Fibroblast of skin of scalp (primary cell): ENCODE data around the gene LSM14B. TPM values are rescaled to one million over a fixed set of nuclear protein-coding genes. Genes with fewer than 3 reads are reported as not detected.
"Not testable (repeated sequence)": the region's sequence is repeated elsewhere in the genome, so short reads cannot be mapped to it uniquely, and the experiment has no call there.

Experiments used
- DNase-seq: peaks from one replicate; pipeline ENCODE4 v3.0.0-alpha.2; 2013
- polyA plus RNA-seq, 2 experiments: library from polyadenylated mRNA; unstranded; fragments of 120-200 nt; gene quantifications; one replicate each; pipeline ENCODE4 v1.2.1, GENCODE V29; 2013; ENCODE audit not compliant: insufficient read length in 2 of 2

LSM14B gene
- polyA plus RNA-seq (2013, experiment 1 of 2; ENCODE audit: insufficient read length): 49.3 TPM
- polyA plus RNA-seq (2013, experiment 2 of 2; ENCODE audit: insufficient read length): 49.1 TPM

DNA sequence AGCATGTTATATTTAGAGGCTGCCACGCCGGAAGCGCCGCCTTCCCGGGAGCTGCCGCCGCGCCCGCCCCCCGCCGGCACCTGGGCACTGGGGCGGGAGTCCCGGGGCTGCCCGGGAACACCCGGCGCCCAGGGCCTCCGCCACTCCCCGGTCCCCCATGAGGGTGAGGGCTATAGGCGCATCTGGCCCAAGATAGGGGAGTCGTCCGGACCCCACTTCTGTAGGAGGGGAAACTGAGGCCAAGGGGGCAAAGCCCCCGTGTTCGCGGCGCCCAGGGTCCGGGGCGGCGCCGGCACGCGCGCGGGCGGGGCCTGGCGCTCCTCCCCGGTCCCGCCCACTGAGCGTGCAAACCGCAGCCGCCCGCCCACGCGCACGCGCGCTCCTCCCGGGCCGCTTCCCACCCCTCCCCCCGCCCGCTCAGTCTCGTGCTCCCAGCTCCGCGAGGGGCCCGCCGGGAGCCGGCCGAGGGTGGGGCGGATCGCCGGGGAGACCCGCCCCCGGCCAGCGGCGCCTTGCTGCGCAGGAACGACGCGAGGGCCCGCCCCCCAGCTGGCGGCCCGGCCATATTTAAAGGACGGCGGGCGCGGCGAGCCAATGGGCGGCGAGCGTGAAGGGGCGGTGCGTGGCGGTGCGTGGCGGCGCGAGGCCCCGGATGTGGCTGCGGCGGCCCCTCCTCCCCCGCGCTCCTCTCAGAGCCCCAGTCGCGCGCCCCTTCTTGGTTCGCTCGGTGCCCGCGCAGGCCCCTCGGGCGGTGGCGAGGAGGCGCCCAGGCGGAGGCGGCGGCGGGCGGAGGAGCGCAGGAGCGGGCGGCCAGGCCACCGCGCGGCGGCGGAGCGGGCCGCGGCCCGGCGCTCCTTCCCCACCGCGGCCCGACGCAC, at the start of gene LSM14B:
LSM14B (plus strand) TSS at position 700 of the 878 bp plus-strand sequence. CDS start 192 bp downstream, outside the sequence.
- DNase-seq: peak; percentile 98

- no peak for DNase-seq
Measured at GRCh38 chr20:62073323-62073722, 49.0 kb upstream of the LSM14B start.

DNA sequence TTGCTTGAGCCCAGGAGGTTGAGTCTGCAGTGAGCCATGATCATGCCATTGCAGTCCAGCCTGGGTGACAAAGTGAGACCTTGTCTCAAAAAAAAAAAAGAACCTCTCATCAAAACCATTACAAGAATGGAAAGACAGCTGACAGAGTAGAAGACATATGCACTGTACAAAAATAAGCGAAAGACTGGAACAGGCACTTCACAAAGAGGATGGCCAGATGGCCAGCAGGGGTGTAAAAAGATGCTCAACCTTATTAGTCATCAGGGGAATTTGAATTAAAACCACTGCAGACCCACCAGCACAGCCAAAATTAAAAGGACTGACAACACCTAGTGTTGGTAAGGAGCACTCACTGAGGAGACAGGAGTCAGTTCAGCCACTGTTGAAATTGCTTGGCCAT, 43.1 kb upstream of the LSM14B start:
- no peak for DNase-seq

DNA sequence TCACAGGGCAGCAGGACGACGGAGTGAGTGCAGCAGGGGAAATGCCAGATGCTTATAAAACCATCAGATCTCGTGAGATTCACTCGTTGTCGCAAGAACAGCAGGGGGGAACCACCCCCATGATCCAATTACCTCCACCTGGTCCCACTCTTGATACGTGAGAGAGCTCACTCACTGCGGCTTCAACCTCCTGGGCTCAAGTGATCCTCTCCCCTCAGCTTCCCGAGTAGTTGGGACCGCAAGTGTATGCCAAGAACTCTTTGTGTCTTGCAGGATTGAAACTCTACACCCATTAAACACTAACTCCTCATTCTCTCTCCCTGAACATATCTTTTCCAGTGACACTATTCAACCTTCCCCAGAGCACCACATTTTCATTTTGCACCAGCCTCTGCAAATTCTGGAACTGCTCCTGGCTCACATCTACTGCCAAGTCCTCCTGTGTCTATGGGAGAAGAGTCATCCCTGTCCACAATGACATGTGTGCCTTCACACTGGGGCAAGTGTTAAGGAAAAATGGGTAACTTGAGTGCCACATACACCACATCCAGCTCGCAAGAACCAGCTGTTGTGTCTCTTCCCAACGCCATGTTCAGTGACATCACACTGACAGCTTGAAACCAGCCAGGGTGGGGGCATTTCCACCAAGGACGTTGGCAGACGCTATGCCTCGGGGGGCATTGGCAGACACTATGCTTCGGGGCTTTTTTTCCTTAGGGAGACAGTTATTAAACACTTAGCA, 41.9 kb upstream of the LSM14B start:
- DNase-seq: no peak

DNA sequence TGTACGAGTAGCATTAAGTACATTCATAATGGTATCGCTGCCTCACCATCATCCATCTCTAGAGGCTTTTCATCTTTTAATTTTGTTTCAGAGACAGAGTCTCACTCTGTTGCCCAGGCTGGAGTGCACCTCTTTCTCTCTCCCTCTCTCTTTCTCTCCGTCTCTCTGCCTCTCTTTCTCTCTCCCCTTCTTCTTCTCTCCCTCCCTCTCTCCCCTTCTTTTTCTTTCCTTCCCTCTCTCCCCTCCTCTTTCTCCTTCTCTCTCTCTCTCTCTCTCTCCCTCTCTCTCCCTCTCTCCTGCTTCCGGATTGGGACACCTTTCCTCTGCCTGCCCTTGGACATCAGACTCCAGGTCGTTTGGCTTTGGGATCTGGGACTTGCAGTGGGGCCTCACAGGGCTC, 39.0 kb upstream of the LSM14B start:
- no peak for DNase-seq

GRCh38 chr20:62084224-62084623, 38.1 kb upstream of the LSM14B start:
- not testable (repeated sequence) for DNase-seq

DNA sequence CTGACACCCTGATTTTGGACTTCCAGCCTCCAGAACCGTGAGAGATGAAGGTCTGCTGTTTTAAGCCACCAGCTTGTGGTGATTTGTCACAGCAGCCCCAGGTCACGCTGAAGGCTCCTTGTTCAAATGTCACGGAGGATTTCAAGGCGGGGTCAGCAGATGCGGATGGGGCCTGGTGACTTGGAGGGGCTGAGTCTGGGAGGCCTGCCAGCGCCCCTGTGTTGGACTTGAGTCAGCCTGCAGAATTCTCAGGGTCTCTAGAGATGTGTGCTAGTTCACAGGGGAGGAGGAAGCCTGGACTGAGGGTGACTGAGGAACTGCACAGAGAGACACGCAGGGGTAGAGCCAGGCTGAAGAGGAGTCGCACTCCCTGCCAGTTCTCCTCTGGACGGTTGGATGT, 37.1 kb upstream of the LSM14B start:
- DNase-seq: no peak

GRCh38 chr20:62087227-62087626, 35.0 kb upstream of the LSM14B start:
- no peak for DNase-seq

DNA sequence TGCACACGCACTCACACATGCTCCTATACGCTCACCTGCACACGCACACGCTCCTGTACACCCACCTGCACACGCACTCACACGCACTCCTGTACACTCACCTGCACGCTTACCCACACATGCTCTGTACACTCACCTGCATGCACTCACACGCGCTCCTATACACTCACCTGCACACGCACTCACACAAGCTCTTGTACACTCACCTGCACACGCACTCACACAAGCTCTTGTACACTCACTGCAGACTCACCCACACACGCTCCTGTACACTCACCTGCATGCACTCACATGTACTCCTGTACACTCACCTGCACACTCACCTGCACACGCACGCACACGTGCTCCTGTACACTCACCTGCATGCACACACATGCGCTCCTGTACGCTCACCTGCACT, 34.6 kb upstream of the LSM14B start:
- DNase-seq: no peak

DNA sequence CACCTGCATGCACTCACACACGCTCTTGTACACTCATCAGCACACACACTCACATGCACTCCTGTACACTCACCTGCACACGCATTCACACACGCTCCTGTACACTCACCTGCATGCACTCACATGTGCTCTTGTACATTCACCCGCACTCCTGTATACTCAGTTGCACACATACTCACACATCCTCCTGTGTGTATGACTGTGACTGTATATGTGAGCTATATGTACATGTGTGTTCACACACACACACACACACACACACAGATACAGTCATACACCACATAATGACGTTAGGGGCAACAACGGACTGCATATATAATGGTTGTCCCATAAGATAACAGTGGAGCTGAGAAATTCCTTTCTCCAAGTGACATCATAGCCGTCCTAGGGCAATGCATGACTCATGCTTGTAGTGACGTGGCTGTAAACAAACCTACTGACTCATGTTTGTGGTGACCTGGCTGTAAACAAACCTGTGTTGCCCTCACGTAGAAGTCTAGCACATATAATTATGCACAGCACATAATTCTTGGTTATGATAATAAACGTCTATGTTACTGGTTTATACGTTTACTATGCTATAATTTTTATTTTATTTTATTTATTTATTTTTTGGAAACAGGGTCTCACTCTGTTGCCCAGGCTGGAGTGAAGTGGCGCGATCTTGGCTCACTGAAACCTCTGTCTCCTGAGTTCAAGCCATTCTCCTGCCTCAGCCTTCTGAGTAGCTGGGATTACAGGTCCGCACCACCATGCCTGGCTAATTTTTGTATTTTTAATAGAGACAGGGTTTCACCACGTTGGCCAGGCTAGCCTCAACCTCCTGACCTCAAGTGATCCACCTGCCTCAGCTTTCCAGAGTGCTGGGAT, 33.8 kb upstream of the LSM14B start:
- peak; percentile 39 for DNase-seq

GRCh38 chr20:62089393-62089792, 32.9 kb upstream of the LSM14B start:
- no peak for DNase-seq

DNA sequence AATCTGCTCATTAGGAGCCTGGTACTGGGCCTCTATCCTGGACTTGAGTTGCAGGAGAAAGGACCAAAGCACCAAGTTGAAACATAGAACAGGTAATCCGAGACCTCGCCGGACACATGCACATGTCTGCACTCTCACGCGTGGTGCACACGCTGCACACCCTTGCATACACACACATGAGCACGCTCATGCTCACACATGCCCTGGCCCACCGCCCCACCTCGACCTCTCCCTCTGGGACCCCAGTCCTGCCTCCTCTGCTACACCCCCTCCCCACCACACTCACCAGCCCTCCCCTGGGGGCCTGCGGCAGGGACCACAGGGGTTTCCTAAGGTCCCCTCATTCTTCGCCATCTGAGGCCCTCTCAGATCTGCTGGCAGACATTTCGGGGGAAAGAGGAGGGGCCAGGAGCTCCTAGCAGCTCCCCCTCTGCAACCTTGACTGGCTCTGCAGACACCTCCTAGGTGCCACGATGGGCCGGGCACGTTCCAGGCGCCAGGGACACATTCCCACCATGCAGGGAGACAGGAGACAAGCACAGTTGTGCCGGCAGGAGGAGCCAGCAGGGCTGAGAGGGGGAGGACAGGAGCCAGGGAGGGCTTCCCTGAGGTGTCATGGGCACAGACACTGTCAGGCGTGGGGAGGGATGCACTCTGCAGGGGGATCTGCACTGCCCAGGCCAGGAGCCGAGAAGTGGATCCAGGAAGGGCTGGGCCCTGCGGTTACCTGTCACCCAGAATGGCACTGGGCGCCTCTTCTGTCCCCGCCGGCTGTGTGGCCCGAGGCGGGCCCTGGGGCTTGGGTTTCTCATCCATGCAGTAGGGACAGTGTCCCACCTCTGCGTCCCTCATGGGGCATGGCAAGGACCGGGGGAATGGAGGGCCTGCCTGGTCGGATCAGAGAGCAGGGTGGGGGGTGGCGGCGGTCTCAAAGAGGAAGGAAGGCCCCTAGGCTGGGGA, 25.6 kb upstream of the LSM14B start:
- DNase-seq: no peak

- DNase-seq: no peak
Measured at GRCh38 chr20:62097881-62098407, 24.3 kb upstream of the LSM14B start.

GRCh38 chr20:62101078-62101477, 21.2 kb upstream of the LSM14B start:
- no peak for DNase-seq

DNA sequence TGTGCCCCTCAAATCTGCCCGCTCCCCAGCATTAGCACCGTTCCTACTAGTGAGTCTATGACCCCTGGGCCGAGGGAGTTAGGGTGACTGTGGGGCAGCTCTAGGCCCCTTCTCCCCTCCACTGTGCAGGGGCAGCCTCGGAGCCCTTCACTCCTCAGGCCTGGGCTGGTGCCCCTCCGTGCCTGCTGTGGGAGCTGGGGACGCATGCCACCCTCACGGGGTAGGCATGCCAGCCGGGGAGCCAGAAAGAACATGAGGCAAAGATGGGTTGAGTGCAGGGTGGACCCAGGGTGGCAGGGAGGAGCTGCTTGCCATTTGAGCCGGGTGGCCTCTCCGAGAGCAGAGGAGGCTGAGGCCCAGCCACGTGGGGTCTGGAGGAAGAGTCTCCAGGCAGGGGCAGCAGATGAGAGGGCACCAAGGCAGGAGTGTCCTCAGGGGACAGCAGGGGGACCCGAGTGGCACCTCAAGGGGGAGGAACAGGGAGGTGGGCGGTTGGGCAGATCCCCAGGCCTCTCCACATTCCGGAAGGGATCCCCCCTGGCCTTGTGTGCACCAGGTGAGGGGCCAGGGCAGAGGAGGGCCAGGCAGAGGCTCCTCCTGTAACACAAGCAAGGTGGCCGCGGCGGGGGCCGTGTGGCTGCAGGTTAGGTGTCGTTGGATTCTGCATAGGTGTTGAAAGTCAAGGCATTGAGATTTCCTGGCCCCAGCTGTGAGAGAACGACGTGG, 18.6 kb upstream of the LSM14B start:
- no peak for DNase-seq

DNA sequence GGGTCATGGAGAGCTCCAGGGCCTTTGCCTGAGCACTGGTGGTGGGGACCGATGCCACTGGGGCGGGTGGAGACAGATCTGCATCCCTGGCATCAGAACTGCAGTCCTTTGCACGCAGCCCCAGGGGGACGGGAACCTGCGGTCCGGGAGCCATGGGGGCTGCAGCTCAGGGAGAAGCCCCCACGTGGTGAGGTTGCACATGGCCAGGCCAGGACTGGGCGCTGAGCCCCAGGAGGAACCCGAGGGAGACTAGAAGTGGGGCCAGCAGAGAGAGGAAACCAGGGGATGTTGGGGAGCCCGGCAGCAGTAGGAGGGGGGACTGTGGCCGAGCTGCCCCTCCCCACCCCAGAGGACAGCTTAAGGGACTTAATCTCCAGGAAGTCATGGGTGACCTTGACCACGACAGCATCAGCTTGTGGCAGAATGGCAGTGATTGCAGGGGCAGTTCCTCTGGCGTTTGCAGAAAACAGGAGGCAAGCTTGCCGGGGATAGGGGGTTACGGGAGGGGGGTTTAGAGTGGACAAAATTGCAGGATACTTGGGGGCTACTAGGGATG, 18.0 kb upstream of the LSM14B start:
- DNase-seq: no peak

DNA sequence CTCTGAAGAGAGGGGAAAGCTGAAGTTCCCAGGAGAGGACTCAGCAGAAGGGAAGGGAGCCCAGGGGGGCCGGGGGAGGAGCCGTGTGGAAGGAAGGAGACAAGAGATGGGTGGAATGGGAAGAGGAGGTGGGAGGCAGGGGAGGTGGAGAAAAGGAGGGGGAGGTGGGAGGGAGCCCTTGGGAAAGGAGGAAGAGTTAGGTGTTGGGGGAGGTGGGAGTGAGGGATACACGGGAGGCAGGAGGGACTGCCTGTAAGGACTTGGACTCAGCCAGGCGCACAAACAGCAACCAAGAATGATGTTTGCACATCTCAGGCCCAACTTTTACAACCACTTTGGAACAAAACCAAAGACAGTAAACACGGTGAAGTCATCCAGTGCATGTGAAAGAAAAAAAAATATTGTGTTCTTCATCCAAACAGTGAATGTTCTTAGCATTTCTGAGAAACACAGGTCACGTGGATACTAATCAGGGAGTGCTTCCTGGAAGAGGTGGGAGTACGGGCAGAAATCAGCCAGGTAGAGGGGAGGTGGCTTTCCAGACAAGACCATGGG, 17.4 kb upstream of the LSM14B start:
- DNase-seq: no peak

DNA sequence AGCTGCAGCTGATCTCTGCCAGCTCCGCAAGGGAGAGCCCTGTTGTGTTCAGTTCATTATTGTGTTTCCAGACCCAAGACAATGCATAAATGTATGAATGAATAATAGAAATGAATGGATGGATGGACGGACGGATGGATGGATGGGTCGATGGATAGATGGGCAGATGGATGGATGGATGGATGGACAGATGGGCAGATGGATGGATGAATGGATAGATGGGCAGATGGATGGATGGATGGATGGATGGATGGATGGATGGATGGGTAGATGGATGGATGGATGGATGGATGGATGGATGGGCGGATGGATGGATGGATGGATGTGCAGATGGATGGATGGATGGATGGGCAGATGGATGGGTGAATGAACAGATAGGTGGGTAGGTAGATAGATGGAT, 16.7 kb upstream of the LSM14B start:
- no peak for DNase-seq

DNA sequence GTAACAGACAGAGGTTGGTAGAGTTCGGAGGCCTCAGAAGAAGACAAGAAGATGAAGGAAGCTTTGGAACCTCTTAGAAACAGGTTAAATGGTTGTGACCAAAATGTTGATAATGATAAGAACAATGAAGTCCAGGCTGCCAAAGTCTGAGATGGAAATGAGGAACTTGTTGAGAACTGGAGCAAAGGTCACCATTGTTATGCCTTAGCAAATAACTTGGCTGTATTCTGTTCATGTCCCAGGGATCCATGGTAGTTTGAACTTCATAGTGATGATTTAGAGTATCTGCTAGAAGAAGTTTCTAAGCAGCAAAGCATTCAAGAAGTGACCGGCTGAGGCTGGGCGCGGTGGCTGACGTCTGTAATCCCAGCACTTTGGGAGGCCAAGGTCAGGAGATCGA, 11.1 kb upstream of the LSM14B start:
- no peak for DNase-seq

- no peak for DNase-seq
Measured at GRCh38 chr20:62112368-62112767, 9.9 kb upstream of the LSM14B start.
